ENCODE measurements around the gene NEK2.
"Not testable (repeated sequence)": the region's sequence is repeated elsewhere in the genome, so short reads cannot be mapped to it uniquely, and the experiment has no call there.

Gene NEK2

DNA sequence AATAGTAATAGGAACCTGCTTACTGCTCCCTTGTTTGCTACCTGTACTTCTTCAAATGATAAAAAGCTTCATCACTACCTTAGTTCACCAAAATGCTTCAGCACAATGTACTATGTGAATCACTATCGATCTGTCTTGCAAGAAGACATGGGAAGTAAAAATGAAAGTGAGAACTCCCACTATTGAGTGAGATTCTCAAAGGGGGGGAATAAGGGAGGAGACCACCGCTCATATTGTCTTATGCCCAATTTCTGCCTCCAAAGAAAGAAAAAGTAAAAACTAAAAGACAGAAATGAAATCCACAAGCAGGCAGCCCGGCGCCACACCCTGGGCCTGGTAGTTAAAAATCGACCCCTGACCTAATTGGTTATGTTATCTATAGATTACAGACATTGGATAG, 18.5 kb upstream of the NEK2 start:
- DNase-seq: not testable (repeated sequence)

GRCh38 chr1:211688421-211688820, 13.0 kb upstream of the NEK2 start:
- no peak for DNase-seq

DNA sequence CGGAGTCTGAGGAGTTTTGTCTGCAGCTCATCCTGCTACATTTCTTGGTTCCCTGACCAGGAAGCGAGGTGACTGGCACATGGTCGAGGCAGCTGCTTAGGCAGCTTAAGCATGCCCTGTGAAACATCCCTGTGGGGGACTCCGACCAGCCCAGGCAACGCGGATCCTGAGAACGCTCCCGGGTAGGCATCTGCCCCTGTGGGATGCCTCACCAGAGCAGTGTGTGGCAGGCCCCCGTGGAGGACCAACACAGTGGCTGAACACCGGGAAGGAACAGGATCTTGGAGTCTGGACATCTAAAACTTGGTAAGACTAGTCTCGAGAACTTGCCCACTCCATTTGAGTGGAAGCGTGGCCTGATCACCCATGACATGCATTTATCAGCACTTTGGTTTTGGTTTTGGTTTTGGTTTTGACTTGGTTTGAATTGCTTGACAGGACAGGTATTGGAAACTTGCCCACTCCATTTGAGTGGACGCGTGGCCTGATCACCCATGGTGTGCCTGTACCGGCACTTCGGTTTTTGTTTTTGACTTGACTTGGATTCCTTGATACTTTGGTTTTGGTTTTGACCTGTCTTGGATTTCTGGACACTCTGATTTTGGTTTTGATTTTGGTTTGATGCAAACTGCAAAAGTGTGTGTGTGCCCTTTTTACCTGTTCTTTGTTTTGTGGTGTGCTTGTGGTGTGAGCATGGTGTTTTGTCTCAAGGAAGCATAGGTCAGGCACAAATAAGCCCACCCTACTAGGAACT, 12.2 kb upstream of the NEK2 start:
- no peak for DNase-seq

DNA sequence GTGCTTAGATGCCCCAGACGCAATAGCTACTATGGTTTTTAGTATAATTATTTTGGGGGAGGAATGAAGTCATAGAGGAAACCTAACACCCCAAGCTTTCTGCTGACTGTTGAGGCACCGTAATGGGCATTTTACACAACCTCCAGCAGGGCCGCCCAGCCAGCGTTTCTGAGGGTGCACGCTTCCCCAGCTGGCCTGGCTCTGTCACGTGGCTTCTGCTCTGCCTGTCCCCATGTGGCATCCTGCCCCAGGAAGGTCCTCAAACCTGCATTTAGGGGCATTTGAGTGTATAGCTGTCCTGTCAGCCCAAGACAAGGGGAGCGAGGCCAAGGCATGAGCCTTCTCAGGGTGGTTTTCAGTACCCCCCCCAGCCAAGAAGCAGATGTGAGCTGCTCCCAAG, 10.4 kb upstream of the NEK2 start:
- DNase-seq: no peak

DNA sequence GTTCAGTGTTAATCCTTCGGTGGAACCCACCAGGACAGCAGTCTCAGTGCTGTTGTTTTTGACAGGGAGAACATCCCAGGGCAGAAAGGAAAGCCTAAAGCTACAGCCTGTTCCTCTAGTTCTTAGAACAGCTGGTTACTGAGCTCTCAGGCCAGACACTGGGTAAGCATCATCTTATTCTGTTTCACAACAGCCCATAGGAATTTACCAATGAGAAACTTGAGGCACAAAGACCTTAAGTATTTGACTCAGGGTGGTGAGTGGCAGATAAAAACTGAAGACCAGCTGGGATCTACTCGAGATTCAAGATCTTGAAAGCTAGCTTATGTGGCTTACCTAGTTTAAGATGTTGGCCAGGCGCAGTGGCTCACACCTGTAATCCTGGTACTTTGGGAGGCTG, 9.4 kb upstream of the NEK2 start:
- no peak for DNase-seq

GRCh38 chr1:211684331-211684730, 8.9 kb upstream of the NEK2 start:
- no peak for DNase-seq

DNA sequence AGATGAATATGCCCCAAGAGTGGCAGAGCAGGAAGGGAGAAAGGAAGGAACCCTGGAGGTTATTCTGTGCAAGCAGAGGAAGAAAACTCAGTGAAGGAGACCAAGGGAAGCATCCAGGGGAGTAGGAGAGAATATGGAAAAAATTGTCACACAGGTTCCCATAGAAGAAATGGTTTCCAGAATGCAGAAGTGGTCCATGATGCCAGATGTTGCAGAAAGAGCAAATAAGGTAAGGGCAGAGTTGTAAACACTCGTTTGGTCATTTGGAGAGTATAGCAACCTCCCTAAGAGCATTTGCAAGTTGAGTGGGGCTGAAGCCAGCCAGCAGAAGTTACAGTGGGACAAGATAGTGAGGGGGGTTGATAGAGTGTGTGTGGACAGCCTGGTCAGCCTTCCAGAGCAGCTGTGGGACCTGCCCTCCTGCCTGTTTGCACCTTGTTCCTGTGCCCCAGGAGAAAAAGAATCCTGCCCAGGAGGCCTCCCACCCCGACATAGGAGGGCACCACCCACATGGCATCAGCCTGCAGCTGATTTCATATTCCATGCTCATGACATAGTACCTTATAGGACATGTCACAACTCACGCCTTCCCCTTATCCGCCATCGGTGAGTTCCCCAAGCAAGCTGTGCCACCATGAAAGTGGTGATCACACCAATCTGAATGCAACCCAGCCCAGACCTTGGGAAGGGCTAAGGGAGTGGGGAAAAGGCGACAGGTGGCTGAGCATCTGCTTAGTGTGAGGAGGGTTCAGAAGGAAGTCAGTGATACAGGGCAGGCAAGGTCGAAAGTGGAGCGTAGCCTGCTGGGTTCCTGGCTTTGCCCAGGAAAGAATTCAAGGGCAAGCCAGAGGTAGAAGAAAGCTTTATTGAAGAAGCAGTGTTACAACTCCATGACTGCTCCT, 8.2 kb upstream of the NEK2 start:
- no peak for DNase-seq

DNA sequence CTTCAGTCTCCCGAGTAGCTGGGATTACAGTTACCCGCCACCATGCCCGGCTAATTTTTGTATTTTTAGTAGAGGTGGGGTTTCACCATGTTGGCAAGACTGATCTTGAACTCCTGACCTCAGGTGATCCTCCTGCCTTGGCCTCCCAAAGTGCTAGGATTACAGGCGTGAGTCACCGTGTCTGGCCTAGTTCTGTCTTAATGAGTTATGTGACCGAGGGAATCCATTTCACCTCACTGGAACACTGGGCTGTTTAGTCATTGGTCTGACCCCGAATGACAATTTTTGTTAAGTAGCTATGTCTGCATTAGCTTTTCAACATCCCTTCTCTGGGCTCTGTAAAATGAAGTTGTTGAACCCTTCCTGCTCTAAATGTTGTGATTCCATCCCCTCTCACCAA, 6.8 kb upstream of the NEK2 start:
- DNase-seq: not testable (repeated sequence)

DNA sequence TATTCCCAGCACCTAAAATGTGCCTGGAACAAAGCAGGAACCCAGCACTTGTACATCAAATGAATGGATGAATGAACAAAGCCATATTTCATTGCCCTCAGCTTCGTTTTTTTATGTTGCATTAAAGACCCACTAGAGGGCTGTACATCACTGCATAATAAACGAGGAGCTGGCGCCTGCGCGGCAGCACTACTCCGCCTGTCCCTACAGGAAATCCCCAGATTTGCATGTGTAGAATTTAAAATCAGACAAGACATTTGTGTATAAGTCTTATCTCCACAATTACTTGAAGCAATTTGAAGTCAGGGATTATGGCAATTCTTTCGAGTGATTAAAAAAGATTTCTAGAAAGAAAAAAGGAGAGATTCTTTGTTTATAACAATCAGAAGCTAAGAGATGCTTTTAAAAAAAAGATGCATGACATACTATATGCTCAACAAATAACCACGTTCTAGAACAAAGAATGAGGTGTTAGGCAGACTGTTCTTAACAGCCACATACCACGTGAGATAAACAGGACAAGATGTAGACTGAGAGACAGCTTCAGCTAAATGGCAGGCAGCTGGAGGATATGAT, 5.4 kb upstream of the NEK2 start:
- DNase-seq: peak; percentile 77 to 95 (median 77)

- DNase-seq: no peak
Measured at GRCh38 chr1:211677659-211678058, 2.2 kb upstream of the NEK2 start.

DNA sequence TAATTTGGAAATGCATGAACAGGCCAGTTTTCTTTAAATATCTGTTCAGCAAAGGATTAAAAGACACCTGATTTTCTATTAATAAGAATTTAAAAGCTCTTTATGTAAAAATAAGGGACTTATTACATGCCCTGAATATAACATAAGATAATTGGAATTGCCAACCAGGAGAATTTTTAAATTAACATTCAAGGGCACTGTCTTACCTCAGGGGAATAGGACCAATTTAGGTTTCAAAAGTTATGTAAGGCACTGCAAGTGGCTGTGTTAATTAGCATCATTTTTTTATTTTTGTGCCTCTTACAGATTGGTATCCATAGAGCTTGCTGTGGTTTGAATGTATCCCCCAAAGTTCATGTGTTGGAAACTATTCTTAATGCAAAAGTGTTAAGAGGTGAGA, 1.3 kb upstream of the NEK2 start:
- no peak for DNase-seq

DNA sequence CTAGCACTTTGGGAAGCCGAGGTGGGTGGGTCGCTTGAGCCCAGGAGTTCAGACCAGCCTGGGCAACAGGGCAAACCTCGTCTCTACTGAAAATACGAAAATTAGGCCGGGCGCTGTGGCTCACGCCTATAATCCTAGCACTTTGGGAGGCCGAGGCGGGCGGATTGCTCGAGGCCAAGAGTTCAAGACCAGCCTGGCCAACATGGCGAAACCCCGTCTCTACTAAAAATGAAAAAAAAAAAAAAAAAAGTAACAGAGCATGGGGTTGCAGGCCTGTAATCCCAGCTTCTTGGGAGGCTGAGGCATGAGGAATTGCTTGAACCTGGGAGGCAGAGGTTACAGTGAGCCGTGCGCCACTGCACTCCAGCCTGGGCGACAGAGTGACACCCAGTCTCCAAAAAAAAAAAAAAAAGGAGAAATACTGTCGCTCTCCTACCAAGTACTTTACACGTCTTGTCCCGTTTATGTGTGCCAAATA, 724 bp upstream of the NEK2 start:
- no peak for DNase-seq

DNA sequence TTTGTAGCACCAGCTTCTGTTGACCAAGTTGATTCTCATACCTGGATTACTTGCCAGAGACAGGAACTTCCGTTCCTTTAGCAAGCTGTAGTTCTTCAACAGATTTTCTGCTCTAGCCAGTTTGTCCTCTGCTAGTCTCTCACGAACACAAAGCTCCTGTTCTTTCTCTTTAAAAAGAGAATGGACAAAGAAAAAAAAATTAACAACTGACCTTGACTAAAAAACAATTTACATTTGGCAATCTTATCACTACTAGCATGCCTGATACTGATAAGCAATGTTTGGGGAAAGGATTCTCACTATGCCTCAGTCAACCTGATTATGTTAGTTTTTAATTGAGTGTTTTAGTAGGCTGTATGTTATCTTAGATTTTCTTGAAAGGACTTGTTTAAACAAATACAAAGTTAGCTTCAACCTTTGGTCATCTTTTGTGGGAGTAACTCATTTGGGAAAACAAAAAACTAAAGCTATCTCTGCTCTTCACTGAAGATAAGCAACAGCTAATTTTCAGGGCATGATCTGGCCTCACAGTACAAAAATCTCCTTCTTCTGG, 8.3 kb downstream of the NEK2 start:
- no peak for DNase-seq

DNA sequence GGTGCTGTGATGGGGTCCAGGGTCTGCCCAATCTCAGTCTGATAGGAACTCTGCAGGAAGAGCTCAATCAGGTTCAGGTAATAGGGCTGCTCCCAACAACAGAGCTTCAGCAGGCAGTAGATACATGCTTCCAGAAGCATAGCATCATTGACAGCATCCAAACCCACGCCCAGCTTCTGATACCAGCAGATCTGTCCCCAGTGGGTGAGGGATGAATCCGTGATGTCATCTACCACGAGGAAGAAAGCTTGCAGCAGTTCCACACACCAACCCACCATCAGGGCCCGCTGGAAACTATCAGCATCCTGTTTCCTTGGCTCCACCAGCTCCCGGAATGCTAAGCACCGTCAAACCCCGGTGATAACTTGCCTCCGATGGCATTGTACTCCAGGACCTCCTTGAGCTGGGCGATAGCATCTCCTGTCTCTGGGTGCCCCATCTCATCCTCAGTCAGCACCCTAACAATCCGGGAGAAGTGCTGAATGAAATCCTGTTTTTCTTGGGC, 14.7 kb downstream of the NEK2 start:
- no peak for DNase-seq

GRCh38 chr1:211656728-211657127, 18.7 kb downstream of the NEK2 start:
- DNase-seq: no peak

GRCh38 chr1:211654838-211655787, 20.3 kb downstream of the NEK2 start:
- peak; percentile 53 to 84 (median 61) for DNase-seq

DNA sequence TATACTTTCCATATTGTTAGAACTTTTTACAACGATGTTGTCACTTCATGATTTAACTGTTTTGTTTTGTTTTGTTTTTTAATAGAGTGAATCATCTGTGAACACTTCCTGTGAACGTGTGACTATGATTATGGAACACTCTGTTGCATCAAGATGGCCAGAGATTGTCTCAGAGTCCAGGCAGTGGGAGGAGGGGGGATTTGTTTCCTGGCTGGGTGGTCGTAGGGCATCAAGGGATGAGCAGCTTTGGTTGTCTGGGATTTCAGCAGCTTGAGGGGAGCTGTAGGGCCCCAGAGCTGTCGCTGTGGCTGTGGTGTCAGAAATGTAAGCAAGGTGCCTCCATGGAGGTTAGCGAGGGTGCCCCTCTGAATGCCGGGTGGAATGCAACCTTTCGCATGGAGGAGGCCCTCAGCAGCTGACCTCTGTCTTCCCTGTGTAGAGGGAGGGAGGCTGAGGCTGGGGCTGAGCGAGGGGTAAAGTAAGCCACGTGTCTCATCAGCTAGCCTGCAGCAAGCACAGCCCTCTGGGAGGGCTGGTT, 21.4 kb downstream of the NEK2 start:
- DNase-seq: no peak

DNA sequence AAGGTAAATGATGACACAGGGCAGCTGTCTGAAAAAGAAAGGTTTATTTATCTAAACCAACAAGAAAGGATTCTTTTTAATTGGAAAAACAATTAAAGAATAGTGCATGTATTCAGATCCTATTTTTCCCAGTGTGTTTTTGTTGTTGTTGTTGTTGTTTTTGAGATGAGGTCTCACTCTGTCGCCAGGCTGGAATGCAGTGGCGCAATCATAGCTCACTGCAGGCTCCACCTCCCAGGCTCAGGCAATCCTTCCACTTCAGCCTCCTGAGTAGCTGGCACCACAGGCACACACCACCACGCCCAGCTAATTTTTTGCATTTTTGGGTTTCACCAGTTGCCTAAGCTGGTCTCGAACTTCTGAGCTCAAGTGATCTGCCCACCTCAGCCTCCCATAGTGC, 22.1 kb downstream of the NEK2 start:
- no peak for DNase-seq

DNA sequence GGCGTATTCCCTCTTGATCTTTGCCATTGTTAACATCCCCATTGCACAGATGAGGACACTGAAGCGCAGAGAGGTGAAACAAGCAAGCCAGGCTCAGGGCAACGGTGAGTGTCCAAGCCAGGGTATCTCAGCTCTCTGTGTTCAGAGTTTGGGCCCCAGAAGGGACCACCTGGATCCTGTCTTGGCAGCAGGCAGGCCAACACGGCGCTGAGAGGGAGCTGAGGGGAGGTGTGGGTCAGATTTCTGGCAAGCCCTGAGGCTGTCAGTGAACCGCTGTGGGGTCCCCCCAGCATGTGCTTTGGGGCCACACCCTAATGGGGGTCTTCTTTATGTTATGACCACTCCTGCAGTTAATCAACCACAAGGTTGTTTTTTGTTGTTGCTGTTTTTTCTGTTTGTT, 23.1 kb downstream of the NEK2 start:
- no peak for DNase-seq

GRCh38 chr1:211650904-211651303, 24.5 kb downstream of the NEK2 start:
- no peak for DNase-seq

All from NCI-H1417 (cell line).